HepG2 (cell line): Measurements from ENCODE around the gene CIAO3. TPM values are rescaled to one million over a fixed set of nuclear protein-coding genes. Genes with fewer than 3 reads are reported as not detected.
A peak's percentile ranks its signal among the peaks of the same experiment; 100 is the strongest.

Experiments used
- CBX2 ChIP-seq, 2 experiments: fragments of 200-600 bp in 1 of 2; sonication (generic); formaldehyde crosslinking in 1 of 2; IDR thresholded peaks; 2 replicates each; pipeline versions ENCODE4 v1.7.0 to v1.8.1; 2018 to 2022; ENCODE audit warnings: low read depth in 2 of 2, low read length in 1 of 2, mild to moderate bottlenecking in 1 of 2, missing genetic modification reagents in 1 of 2
- HNF4G ChIP-seq, 2 experiments: sonication (generic) in 1 of 2; formaldehyde crosslinking in 1 of 2; IDR thresholded peaks; 2 replicates each; pipeline versions ENCODE4 v1.4.0 to v1.6.1; 2011 to 2020; ENCODE audit warnings: borderline replicate concordance in 2 of 2, low read depth in 2 of 2, mild to moderate bottlenecking in 2 of 2, low read length in 1 of 2, missing genetic modification reagents in 1 of 2, moderate library complexity in 1 of 2
- HOXA3 ChIP-seq: sonication (generic); formaldehyde crosslinking; IDR thresholded peaks from 2 replicates; pipeline ENCODE4 v1.5.0; 2020; ENCODE audit warnings: missing genetic modification reagents
- KLF13 ChIP-seq: sonication (generic); formaldehyde crosslinking; IDR thresholded peaks from 2 replicates; pipeline ENCODE4 v1.4.0; 2020; ENCODE audit warnings: mild to moderate bottlenecking, missing genetic modification reagents
- MEIS2 ChIP-seq: sonication (generic); formaldehyde crosslinking; IDR thresholded peaks from 2 replicates; pipeline ENCODE4 v1.9.0; 2021; ENCODE audit warnings: mild to moderate bottlenecking, missing genetic modification reagents
- NR2C2 ChIP-seq: sonication (generic); formaldehyde crosslinking; IDR thresholded peaks from 2 replicates; pipeline ENCODE4 v1.4.0; 2020; ENCODE audit warnings: missing genetic modification reagents, mild to moderate bottlenecking, moderate library complexity, borderline replicate concordance
- RARA ChIP-seq: IDR thresholded peaks from 2 replicates; pipeline ENCODE4 v1.6.1; 2016; ENCODE audit warnings: missing genetic modification reagents, missing compliant biosample characterization
- SAP130 ChIP-seq: IDR thresholded peaks from 2 replicates; pipeline ENCODE4 v1.6.1; 2016; ENCODE audit warnings: low read depth
- SMYD3 ChIP-seq: sonication (generic); formaldehyde crosslinking; IDR thresholded peaks from 2 replicates; pipeline ENCODE4 v1.8.1; 2023; ENCODE audit warnings: mild to moderate bottlenecking, missing genetic modification reagents
- TCF12 ChIP-seq, 2 experiments: fragments of 450-650 bp in 1 of 2; sonication (generic) in 1 of 2; formaldehyde crosslinking in 1 of 2; IDR thresholded peaks; 2 replicates each; pipeline versions ENCODE4 v1.6.1 to v1.8.0; 2017 to 2022; ENCODE audit warnings: antibody characterized with exemption in 1 of 2, mild to moderate bottlenecking in 1 of 2, missing genetic modification reagents in 1 of 2, moderate library complexity in 1 of 2
- ZNF350 ChIP-seq: sonication (generic); formaldehyde crosslinking; IDR thresholded peaks from 2 replicates; pipeline ENCODE4 v1.4.0; 2020; ENCODE audit warnings: mild to moderate bottlenecking, low read depth, missing genetic modification reagents, borderline replicate concordance
- ZNF616 ChIP-seq: sonication (generic); formaldehyde crosslinking; IDR thresholded peaks from 2 replicates; pipeline ENCODE4 v1.5.0; 2020; ENCODE audit warnings: low read depth, mild to moderate bottlenecking, missing genetic modification reagents
- ZNF674 ChIP-seq: sonication (generic); formaldehyde crosslinking; IDR thresholded peaks from 2 replicates; pipeline ENCODE4 v1.5.0; 2020; ENCODE audit warnings: low read depth, mild to moderate bottlenecking, missing genetic modification reagents
- ZNF841 ChIP-seq: sonication (generic); formaldehyde crosslinking; IDR thresholded peaks from 2 replicates; pipeline ENCODE4 v1.8.1; 2023; ENCODE audit warnings: missing genetic modification reagents, borderline replicate concordance
- polyA plus RNA-seq, 8 experiments: library from polyadenylated mRNA; depleted of rRNA in 3 of 8; stranded (reverse) in 7 of 8; unstranded in 1 of 8; fragments of >200 nt; fragmentation: Illumina TruSeq in 4 of 8; extraction: Trizol in 4 of 8; gene quantifications; 2 replicates each; pipeline versions ENCODE4 v1.2.1 to v1.2.3, GENCODE V29; 2011 to 2016; ENCODE audit warnings: low read depth in 4 of 8, missing spikeins in 1 of 8, mixed read lengths in 1 of 8; ENCODE audit not compliant: insufficient read depth in 1 of 8
- total RNA-seq, 5 experiments: library from RNA; depleted of rRNA; stranded (reverse); fragments of >200 nt; fragmentation: Illumina TruSeq; extraction: Trizol; gene quantifications; 2 replicates each; pipeline ENCODE4 v1.2.3, GENCODE V29; 2016; ENCODE audit warnings: low read depth in 1 of 5
- TF ChIP-seq, protein P1 (sequence below): sonication (generic); formaldehyde crosslinking; IDR thresholded peaks from 2 replicates; pipeline ENCODE4 v1.4.0; 2020; ENCODE audit warnings: mild to moderate bottlenecking, missing genetic modification reagents, borderline replicate concordance
- TF ChIP-seq, protein P2 (sequence below): sonication (generic); formaldehyde crosslinking; IDR thresholded peaks from 2 replicates; pipeline ENCODE4 v1.4.0; 2020; ENCODE audit warnings: missing genetic modification reagents
- TF ChIP-seq, protein P3 (sequence below): fragments of 450-650 bp; IDR thresholded peaks from 2 replicates; pipeline ENCODE4 v1.6.1; 2017
- TF ChIP-seq, protein P4 (sequence below): sonication (generic); formaldehyde crosslinking; IDR thresholded peaks from 2 replicates; pipeline ENCODE4 v1.5.1; 2020; ENCODE audit warnings: missing genetic modification reagents, mild to moderate bottlenecking, borderline replicate concordance

CIAO3 gene
- total and polyA plus RNA-seq, 2 of the 13 experiments (the other 11 are each of a cell fraction or from before 2014, with no cell fraction given), result 21.7 to 25.0 TPM

DNA sequence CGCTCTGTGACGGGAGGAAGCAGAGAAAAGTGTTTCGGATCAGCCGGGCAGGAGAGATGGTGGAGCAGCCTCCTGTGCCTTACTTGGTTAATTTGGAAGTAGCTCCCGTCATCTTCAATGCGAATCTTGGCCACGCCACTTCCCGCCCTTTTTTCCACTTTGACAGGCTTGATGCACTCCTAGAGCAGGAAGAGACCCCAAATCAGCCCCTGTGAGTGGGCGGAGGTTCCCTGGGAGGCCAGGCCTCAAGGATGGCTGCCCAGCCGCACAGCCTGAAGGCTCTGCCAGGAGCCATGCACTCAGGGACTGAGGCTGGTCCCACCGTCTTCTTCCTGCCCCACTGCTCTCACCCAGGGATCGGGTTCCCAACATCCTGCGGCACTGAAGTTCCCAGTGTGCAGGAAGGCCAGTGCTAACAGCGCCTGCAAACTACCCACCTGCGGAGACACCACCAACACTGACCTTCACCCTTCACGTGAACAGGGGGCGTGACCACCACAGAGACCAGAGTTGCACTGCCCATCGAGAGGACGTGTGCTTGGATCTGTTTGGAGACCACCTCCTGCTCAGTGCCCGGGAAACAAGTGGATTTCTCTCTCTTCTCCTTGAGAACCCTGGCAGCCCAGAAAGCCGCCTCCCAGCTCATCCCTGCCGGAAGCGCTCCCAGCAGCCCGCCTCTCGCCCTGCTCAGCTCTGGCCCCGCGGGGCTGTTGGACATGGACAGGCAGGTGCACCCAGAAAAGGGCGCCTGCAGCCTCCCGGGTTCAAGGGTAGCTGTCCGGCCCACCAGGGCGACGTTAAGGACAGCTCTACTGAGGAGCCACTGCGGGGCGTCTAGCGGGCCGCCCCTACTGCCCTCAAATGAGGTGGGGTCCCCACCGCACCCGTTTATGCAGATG lies 988 bp downstream of the CIAO3 start (continued):
- TF ChIP-seq, protein P1, sequence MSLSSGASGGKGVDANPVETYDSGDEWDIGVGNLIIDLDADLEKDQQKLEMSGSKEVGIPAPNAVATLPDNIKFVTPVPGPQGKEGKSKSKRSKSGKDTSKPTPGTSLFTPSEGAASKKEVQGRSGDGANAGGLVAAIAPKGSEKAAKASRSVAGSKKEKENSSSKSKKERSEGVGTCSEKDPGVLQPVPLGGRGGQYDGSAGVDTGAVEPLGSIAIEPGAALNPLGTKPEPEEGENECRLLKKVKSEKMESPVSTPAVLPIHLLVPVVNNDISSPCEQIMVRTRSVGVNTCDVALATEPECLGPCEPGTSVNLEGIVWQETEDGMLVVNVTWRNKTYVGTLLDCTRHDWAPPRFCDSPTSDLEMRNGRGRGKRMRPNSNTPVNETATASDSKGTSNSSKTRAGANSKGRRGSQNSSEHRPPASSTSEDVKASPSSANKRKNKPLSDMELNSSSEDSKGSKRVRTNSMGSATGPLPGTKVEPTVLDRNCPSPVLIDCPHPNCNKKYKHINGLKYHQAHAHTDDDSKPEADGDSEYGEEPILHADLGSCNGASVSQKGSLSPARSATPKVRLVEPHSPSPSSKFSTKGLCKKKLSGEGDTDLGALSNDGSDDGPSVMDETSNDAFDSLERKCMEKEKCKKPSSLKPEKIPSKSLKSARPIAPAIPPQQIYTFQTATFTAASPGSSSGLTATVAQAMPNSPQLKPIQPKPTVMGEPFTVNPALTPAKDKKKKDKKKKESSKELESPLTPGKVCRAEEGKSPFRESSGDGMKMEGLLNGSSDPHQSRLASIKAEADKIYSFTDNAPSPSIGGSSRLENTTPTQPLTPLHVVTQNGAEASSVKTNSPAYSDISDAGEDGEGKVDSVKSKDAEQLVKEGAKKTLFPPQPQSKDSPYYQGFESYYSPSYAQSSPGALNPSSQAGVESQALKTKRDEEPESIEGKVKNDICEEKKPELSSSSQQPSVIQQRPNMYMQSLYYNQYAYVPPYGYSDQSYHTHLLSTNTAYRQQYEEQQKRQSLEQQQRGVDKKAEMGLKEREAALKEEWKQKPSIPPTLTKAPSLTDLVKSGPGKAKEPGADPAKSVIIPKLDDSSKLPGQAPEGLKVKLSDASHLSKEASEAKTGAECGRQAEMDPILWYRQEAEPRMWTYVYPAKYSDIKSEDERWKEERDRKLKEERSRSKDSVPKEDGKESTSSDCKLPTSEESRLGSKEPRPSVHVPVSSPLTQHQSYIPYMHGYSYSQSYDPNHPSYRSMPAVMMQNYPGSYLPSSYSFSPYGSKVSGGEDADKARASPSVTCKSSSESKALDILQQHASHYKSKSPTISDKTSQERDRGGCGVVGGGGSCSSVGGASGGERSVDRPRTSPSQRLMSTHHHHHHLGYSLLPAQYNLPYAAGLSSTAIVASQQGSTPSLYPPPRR (CRISPR knock-in tag), result no peak
- no peak for TF ChIP-seq TCF12 (IDR thresholded peaks at IDR 0.05)
- no peak for TF ChIP-seq TCF12 (CRISPR knock-in tag; IDR thresholded peaks at IDR 0.05)
- TF ChIP-seq CBX2 (IDR thresholded peaks at IDR 0.05; ENCODE audit: low read depth, low read length), result no peak
- TF ChIP-seq CBX2 (CRISPR knock-in tag; IDR thresholded peaks at IDR 0.05; ENCODE audit: low read depth), result no peak
- TF ChIP-seq ZNF350, result no peak
- peak; percentile 17; the same call in 1 of the 2 replicates for TF ChIP-seq MEIS2 (CRISPR knock-in tag)
- peak; percentile 55 for TF ChIP-seq NR2C2 (CRISPR knock-in tag)
- TF ChIP-seq RARA (CRISPR knock-in tag), result peak; percentile 46
- 0 out of 2 replicates have a peak, but pooled peaks have one; percentile 34 for TF ChIP-seq ZNF616 (CRISPR knock-in tag)
- TF ChIP-seq ZNF674 (CRISPR knock-in tag), result no peak
- TF ChIP-seq KLF13 (CRISPR knock-in tag), result no peak
- TF ChIP-seq, protein P2, sequence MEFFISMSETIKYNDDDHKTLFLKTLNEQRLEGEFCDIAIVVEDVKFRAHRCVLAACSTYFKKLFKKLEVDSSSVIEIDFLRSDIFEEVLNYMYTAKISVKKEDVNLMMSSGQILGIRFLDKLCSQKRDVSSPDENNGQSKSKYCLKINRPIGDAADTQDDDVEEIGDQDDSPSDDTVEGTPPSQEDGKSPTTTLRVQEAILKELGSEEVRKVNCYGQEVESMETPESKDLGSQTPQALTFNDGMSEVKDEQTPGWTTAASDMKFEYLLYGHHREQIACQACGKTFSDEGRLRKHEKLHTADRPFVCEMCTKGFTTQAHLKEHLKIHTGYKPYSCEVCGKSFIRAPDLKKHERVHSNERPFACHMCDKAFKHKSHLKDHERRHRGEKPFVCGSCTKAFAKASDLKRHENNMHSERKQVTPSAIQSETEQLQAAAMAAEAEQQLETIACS (CRISPR knock-in tag), result no peak
- no peak for TF ChIP-seq SMYD3 (CRISPR knock-in tag)
- TF ChIP-seq, protein P3, sequence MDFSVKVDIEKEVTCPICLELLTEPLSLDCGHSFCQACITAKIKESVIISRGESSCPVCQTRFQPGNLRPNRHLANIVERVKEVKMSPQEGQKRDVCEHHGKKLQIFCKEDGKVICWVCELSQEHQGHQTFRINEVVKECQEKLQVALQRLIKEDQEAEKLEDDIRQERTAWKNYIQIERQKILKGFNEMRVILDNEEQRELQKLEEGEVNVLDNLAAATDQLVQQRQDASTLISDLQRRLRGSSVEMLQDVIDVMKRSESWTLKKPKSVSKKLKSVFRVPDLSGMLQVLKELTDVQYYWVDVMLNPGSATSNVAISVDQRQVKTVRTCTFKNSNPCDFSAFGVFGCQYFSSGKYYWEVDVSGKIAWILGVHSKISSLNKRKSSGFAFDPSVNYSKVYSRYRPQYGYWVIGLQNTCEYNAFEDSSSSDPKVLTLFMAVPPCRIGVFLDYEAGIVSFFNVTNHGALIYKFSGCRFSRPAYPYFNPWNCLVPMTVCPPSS, result no peak
- peak; percentile 59; the same call in 1 of the 2 replicates for TF ChIP-seq HOXA3 (CRISPR knock-in tag)
- peak; percentile 78 for TF ChIP-seq SAP130
- no peak; the same call in 1 of the 2 replicates for TF ChIP-seq ZNF841 (CRISPR knock-in tag)
- TF ChIP-seq HNF4G (IDR thresholded peaks at IDR 0.05; ENCODE audit: borderline replicate concordance, low read depth, low read length), result 0 out of 2 replicates have a peak, but pooled peaks have one; percentile 11
- peak; percentile 40; the same call in 1 of the 2 replicates for TF ChIP-seq HNF4G (CRISPR knock-in tag; IDR thresholded peaks at IDR 0.05; ENCODE audit: borderline replicate concordance, low read depth)
- TF ChIP-seq, protein P4, sequence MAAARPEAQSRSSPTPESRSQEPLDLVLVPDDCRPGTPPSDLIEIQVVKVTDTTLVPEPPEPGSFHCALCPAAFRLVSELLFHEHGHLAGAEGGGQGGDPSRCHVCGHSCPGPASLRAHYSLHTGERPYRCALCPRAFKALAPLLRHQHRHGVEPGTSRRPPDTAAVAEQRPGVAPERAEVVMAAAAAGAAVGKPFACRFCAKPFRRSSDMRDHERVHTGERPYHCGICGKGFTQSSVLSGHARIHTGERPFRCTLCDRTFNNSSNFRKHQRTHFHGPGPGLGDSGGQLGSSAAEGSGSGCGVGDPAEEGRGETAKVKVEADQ (CRISPR knock-in tag), result 0 out of 2 replicates have a peak, but pooled peaks have one; percentile 43
